ENCODE results near the gene SLC45A3.
A peak's percentile ranks its signal among the peaks of the same experiment; 100 is the strongest.
"Not testable (repeated sequence)": the region's sequence is repeated elsewhere in the genome, so short reads cannot be mapped to it uniquely, and the experiment has no call there.

SLC45A3 gene

DNA sequence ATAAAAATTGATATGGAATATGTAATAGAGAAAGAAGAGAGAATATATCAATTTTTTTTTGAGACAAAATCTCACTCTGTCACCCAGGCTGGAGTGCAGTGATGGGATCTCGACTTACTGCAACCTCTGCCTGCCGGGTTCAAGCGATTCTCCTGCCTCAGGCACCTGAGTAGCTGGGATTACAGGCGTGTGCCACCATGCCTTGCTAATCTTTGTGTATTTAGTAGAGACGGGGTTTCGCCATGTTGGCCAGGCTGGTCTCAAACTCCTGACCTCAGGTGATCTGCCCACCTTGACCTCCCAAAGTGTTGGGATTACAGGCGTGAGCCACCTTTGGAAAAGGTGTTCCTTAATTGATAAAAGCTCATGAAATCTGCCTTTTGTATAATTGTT lies 44.2 kb downstream of the SLC45A3 start:
- not testable (repeated sequence) for DNase-seq (ENCODE audit: low read depth)

DNA sequence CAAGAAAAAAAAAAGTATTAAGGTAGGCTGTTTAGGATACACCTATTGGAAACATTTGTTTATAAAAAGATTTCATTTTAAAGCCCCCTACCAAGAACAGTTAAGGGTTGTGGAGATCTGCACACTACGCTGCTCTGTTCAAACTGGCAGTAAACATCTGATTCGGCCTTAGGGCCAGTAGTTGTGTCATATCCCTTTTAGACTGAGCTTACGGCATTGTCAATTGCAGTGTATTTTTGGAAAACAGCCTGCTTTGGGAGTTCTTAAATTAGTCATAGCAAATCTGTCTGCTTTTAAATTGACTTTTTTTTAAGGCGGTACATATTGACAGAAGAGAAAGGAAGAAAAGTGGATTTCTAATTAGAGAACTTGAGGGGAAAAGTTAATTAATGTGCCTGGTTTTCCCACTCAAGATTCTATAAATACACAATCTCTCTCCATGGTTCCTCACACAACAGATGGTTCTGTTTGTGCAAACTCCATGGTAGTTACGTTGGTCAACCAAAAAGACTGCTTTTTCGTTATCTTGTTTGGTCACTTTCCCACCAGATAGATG lies 46.8 kb downstream of the SLC45A3 start:
- DNase-seq (ENCODE audit: low read depth): no peak

DNA sequence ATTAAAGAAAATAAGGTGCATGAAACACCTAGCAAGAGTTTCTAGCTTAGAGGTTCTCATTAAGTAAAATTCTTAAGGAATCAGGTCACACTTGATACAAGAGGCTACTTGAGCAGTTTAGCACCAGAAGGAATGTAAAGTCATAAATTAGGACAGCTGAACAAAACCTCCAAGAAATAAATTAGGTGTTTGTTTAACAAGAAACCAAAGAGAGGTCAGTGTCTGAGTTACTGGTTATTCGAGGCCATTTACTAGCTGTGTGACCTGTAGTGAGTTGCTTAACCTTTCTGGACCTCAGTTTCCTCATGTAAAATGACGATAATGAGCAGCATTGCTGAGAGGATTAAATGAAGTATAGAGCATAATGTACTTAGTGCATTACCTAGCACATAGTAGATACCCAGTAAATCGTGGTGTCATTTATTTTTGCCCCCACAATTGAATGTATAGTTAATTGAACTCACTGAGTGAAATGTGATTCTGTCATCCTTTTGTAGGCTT lies 47.6 kb downstream of the SLC45A3 start:
- no peak for DNase-seq (ENCODE audit: low read depth)

DNA sequence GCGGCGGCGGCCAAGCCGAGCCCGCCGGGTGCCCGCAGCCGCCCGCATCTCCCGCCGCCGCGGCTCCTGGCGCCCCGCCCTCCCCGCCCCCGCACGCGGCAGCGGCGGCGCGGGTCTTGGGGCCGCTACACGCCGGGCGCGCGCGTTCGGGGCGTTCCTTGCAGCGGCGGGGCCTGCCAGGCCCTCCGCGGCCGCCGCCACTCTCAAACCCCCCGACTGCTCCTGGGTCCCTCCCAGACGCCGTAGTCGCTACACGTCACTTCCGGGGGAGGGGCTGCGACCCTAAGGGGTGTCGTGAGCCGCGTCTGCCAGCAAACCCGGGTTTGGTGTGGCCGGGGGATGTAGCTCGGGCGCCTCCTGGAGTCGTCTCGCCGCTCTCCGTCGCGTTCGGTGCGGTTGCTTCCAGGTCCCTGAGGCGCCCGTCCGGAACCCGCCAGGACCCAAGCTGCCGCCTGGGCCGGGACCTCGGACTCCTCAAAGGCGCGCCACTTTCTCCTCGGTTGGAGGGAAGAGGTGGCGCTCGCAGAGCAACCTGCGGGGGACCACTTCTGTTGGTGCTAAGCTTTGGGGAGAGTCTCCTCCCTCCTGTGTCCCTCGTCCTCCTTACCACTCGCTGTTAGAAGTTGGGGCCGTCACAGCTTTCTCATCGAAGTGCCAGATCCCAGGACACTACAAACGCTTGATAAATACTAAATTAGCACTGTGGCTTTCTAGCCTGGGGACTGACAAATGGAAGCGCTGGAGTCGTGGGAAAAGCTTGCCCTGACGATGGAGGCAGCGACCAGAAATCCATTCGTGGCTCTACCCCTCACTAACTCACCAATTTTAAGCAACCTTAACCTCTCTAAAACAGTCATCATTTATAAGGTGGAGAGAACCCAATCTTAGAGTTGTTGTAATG lies 48.3 kb downstream of the SLC45A3 start, which contains the start of gene ELK4:
TSS of gene ELK4 (minus strand) at position 244 of the 901 bp plus-strand sequence. CDS start 8,129 bp downstream, outside the sequence.
- peak; percentile 98 for DNase-seq (ENCODE audit: low read depth)

DNA sequence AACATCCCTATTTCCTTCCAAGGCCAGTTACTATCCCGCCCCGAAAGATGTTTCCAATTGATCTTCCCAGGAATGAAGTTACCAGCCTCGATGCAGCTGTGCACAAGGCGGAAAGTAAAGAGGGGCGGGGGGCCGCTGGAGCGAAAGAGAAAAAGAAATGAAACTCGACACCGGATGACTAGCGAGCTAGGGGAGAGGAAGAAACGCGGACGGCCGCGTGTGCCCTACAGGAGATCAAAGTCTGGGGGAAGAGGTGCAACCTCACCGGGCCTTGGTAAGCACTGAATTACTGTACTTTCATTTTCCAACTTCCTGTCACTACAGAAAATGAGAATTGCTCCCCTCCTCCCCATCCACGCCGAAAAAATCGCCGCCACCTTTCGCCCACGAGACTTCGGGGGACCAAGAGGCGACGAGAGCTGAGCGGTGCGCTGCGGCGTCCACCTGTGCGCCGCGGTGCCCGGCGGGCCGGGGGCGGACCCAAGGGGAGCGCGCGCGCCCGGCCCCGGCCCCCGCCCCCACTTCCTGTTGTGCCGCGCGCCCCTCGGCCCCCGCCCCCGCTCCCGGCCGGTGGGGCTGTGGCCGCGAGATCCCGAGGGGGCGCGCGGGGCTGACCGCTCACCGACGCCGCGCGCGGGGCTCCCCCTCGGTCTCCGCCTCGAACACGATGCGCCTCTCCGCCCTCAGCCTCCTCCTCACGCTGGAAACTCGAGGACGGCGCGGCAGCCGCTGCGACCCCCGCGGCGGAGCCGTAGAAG lies 49.1 kb downstream of the SLC45A3 start:
- peak; percentile 80 for DNase-seq (ENCODE audit: low read depth)

DNA sequence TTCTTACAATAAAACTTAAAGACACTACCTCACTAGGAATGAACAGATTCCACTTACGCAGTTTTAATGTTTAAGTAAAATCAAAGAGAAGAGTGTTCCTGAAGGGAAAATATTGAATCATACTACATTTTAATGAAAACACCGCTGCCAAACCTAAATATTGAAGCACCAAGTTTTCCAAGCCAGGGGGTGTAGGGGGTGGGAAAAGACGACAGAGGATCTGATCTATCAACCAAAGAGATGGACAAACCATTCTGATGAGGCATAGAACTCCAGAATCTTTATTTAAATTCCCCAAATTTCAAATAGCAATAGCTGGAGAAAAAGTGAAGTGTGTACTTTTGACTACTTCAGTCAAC lies 49.7 kb downstream of the SLC45A3 start:
- no peak for DNase-seq (ENCODE audit: low read depth)

DNA sequence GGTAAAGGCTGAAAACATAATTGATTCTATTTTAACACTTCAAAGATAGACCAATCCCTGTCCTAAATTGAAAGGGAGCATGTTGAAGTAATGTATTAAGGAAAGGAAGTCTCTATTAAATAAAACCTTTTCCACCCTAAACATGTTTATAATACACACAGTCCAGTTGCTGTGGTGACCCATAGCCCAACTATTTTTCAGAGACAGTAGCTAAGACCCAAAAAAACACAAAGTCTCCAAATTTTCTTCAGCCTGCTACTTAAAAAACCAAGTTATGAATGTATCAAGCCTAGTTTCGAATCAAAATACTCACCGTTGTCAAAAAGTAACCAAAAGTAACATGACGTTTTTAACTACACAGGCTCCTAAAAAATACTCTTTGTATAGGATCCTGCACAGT lies 50.1 kb downstream of the SLC45A3 start:
- DNase-seq (ENCODE audit: low read depth): peak; percentile 54

DNA sequence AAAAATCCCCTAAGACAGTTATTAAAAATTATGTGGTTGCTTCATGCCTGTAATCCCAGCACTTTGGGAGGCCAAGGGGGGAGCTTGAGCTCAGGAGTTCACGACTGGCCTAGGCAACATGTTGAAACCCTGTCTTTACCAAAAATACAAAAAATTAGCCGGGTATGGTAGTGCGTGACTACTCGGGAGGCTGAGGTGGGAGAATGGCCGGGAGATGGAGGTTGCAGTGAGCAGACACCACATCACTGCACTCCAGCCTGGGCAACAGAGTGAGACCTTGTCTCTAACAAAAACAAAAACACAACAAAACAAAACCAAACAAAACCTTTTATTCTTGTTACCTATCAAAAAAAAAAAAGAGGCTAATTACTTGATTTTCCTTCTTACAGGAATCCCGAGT lies 50.6 kb downstream of the SLC45A3 start:
- no peak for DNase-seq (ENCODE audit: low read depth)

DNA sequence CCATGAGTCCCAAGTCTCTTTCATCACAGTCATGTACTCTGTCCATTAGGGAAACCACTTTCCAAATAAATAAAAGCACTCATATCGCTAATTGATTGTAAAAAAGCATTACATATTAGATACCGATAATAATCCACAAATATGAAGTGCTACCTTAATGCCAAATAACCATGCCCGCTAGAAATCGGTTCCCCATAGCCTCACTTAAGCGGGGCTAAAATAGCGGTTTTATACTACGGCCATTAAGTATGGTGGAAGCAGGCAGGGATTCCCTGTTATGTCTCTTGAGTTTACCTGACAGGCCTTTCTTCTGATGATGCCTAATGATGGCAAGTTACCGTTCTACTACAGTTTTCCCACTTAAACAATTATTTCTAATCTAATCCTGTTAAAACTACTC lies 52.4 kb downstream of the SLC45A3 start:
- no peak for DNase-seq (ENCODE audit: low read depth)

DNA sequence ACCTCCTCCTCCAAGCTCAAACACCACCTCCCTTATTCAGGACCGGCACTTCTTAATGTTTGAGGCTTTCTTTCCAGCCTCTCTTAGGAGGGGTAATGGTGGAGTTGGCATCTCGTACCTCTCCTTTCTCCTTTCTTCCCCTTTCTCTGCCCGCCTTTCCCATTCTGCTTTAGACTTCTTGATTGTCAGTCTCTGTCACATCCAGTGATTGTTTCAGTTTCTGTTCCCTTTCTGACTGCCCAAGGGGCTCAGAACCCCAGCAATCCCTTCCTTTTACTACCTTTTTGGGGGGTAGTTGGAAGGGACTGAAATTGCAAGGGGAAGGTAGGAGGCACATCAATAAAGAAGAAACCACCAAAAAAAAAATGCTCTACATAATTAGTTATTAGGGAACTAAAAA lies 54.1 kb downstream of the SLC45A3 start:
- no peak for DNase-seq (ENCODE audit: low read depth)

DNA sequence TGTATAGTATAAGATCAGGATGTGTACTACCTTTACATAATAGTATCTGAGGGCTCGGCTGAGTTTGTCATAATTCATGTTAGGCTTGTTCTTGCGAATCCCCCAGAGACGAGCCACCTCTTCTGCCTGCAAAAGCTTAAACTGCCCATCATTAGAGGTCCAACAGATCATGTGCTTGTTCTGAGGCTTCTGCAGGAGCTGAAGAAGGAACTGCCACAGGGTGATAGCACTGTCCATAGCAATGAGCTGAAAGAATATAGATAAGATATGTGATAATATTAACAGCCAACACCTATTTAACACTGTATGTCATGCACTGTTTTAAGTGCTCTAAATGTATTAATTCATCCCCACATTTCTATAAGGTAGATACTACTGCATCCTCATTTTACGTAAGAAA lies 56.7 kb downstream of the SLC45A3 start:
- DNase-seq (ENCODE audit: low read depth): no peak

DNA sequence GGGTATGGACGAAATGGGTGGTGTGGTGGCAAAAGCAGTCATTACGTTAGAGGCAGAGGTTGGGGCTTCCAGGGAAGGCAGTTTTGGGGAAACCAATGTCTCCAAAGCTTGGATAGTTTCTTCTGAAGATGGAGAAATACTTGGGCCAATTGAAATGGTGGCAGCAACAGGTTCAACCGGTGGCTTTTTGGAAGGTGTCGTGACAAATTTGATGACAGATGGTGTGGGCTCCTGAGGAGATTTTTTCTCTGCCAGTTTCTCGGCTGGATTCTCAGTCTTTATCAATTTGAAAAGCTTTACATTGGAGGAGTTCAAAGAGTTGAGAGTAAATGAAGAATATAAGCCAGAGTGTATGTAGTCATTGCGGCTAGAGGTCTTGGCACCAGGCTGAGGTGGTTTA lies 60.0 kb downstream of the SLC45A3 start:
- no peak for DNase-seq (ENCODE audit: low read depth)

DNA sequence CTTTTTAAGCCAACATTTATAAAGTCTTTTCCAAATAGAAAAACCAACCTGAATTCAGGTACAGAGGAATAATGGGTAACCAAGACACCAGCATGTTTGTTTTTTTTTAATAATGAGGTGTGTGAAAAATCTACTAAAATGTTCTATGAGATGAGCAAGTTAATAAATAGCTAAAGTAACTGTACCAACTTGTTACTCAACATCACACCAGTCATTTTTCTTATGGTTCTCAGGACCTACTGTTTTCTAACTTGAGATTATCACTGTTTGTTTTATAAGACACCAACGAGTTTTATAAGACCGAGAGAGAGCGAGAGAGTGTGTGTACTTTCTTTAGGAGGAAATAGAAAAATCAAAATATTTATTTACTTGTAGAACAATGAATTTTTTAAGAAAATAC lies 60.9 kb downstream of the SLC45A3 start:
- no peak for DNase-seq (ENCODE audit: low read depth)

DNA sequence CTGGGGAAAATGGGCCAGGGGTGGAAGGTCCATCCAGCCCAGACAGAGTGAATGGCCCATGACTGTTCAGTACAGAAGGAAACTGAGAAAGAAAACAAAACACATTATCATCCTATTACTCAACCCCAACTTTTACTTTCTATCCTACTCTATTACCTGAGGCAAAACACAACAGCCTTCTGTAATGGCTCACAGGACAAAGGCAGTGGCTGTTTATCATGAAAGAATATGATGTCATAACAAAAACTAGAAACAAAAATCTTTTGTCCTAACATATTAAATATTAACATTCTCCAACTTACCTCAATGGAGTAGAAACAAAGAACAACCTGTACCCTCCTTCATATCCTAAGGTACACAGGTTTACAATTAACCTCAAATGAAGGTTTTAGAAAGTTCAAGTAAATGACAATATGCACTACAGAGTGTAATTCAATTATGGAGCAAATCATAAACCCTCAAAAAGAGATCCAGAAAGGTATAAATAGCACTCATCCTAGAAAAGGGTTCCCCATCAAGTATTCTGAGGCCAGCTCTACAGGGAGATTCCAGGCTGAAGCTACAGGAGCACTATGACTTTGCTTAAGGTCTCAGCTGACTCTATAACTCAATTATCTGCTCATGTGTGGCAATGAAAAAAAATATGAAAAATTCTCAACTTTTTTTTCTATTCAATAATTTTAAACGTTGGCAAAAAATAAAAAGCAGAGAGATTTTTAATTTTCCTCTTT lies 63.6 kb downstream of the SLC45A3 start:
- no peak for DNase-seq (ENCODE audit: low read depth)

DNA sequence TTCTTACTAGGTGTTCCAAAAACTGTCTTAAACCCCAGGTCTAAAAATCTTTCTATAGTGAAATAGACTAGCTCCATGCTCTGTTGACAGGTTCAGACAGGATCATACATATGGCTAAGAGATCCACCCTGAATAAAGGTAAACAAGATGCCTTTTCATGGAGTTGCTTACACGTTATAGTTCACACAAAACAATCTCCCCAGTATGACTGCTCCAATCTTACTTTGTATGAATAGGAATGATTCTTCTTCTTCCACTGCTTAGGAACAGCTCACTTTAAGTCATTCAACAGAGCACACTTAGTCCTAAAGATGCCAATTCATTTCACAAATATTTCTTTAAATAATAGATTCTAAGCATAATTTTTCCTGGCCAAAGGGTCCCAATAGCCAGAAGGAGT lies 64.5 kb downstream of the SLC45A3 start:
- DNase-seq (ENCODE audit: low read depth): no peak

DNA sequence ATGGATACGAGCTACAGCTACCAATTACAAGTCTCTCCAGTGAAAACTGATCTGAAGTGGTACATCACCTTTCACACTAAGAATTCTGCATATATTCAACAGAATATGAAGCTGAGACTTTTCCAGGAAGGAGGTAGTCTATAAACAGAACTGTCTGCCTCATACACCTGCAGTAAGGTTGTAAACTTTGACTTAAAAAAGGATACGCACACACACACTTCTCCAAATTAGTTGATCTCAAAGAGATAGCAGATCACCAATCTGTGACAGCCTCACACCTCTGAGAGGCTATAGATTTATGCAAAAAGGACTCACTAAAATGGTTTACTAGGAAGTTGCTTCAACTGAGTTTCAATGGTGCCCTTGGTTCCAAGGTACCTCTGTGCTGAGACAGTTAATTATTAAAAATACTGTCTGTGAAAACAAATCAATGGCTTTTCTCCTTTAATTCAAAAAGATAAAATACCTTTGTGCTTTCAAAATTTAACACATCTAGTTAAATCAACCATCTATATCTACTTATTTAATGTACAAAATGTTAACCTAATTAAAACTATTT lies 66.4 kb downstream of the SLC45A3 start:
- no peak for DNase-seq (ENCODE audit: low read depth)

DNA sequence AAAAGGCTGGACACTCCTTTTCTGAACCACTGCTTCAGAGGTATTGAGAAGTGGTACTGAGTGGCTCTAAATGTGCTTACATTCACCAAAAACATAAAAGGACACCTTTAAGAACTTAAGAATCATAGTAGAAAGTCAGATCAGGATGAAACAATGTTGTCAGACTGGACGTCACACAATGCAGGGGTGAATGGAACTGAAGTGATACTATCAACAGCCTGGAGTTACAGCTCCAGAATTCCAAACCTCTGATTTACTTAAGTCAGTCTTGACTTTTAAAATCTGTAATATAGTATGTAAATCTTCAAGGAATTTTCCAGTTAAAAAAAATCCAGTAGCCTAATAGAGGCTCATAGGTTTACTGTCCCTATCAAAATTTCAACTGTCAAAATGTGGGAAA lies 67.8 kb downstream of the SLC45A3 start:
- DNase-seq (ENCODE audit: low read depth): no peak

DNA sequence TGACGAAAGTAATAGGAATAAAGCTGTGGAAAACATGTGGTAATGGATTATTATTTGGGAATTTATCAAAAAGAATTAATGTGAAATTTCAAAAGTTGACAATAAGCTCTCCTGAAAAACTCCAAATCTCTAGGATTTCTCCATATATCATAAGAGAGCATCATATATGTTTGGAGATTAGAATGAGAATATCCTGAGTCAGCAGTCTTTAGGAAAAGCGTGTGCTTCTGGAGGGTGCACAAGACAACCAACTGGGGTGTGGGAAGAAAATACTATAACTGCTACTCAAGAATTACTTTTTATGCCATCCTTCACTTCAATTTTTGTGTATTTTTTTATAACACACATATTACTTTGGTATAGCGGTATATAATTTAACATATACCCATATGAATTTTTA lies 68.2 kb downstream of the SLC45A3 start:
- no peak for DNase-seq (ENCODE audit: low read depth)

DNA sequence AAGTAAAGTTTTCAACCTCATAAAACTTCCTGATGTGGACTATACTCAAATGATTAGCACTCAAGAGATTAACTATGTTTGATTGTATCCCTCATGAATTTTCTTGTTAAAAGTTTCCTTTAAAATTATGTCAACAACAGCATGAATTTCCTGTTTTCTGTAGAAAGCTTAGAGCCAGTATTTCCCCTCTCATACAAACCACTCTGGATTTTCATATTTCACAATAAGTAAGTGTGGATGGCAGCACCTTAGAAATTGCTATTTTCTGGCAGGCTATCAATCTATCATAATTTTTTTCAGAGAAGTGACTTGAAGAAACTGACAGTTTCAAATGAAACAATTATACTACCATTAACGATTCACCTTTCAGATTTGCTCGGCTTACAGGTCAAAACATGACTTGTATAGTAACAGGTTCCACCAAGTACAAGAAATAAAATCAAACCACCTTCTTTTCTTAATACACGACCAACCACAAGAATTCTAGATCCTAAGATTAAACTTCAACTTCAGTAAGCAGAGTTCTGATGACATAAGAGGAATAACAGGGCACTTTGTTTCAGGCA lies 69.3 kb downstream of the SLC45A3 start:
- peak; percentile 17 for DNase-seq (ENCODE audit: low read depth)

DNA sequence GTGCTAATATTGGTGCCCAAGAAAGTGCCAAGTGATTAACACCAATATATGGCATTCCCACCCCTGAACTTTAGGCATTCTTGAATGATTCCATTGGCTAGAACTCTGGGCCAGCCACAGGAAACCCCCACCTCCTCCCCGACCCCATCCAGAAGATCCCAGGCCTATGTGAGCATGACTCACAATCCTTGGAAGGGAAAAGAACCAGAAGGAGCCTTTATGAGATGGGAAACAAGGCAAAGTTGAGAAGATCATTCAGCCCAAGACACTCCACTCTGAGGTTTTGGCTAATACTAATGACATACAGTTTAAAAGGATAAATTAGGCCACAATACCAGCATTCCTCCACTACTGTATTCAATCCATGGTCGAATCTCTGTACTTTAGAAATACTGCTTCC lies 70.3 kb downstream of the SLC45A3 start:
- peak; percentile 57 for DNase-seq (ENCODE audit: low read depth)

Data from iris pigment epithelial cell (primary cell).